Endothelial cell of umbilical vein (primary cell): ENCODE results near the gene GLUL. TPM values are rescaled to one million over a fixed set of nuclear protein-coding genes. Genes with fewer than 3 reads are reported as not detected.

Source experiments
- BruUV-seq: library from RNA; stranded (reverse); fragments of 400-500 nt; replicated peaks from 2 replicates; lab custom pipeline; 2021; lab: Mats Ljungman, UMichigan
- CTCF ChIA-PET: fragments of 300-600, 350-600 bp; sonication (Branson Sonifier 250); formaldehyde crosslinking; loops from one replicate; lab custom pipeline; 2021; ENCODE audit warnings: antibody characterized with exemption, inconsistent platforms; lab: Charles Lee
- POLR2A ChIA-PET: fragments of 300-600, 350-600 bp; sonication (Branson Sonifier 250); formaldehyde crosslinking; loops from one replicate; lab custom pipeline; 2021; ENCODE audit warnings: antibody characterized with exemption, inconsistent platforms; lab: Charles Lee
- DNase-seq: peaks from one replicate; pipeline ENCODE4 v3.0.0-alpha.2; 2011; ENCODE audit warnings: low read depth, low spot score
- FAIRE-seq: peaks from 2 replicates; lab custom pipeline; 2011; peaks lifted over from hg19 to GRCh38; lab: Jason Lieb, UNC
- H2AFZ ChIP-seq: 2 replicates; pipeline ENCODE4 v1.6.0; 2012; ENCODE audit warnings: low read depth, low read length, control low read depth, inconsistent platforms
- H3K27ac ChIP-seq: 2 replicates; pipeline ENCODE4 v1.5.1; 2011; ENCODE audit warnings: low read depth, mild to moderate bottlenecking, control low read depth, low read length, moderate library complexity; ENCODE audit not compliant: insufficient read depth
- H3K27me3 ChIP-seq, 2 experiments: 2 replicates each; pipeline versions ENCODE4 v1.6.0 to v1.6.1; 2011; ENCODE audit warnings: low read length in 2 of 2, mixed read lengths in 1 of 2; ENCODE audit not compliant: control insufficient read depth in 2 of 2, insufficient read depth in 2 of 2
- H3K36me3 ChIP-seq, 2 experiments: 2 replicates in 1 of 2; 3 replicates in 1 of 2; pipeline ENCODE4 v1.5.1; 2011; ENCODE audit warnings: low read length in 2 of 2, mild to moderate bottlenecking in 1 of 2, moderate library complexity in 1 of 2; ENCODE audit not compliant: control insufficient read depth in 2 of 2, insufficient read depth in 2 of 2; ENCODE audit errors: extremely low read depth in 1 of 2
- H3K4me1 ChIP-seq: 3 replicates; pipeline ENCODE4 v1.5.1; 2011; ENCODE audit warnings: mild to moderate bottlenecking, low read length; ENCODE audit not compliant: control insufficient read depth, insufficient read depth; ENCODE audit errors: extremely low read depth
- H3K4me2 ChIP-seq: 2 replicates; pipeline ENCODE4 v1.6.1; 2011; ENCODE audit warnings: low read length, control low read depth, mixed read lengths; ENCODE audit not compliant: insufficient read depth
- H3K4me3 ChIP-seq, 3 experiments: fragments of 200-600 bp in 1 of 3; sonication (generic), shearing (Covaris generic) in 1 of 3; replicated peaks in 1 of 3; 2 replicates each; pipeline ENCODE4 v1.5.1; 2011 to 2016; ENCODE audit warnings: control low read depth in 3 of 3, low read length in 3 of 3, mild to moderate bottlenecking in 2 of 3, inconsistent platforms in 1 of 3, low read depth in 1 of 3, moderate library complexity in 1 of 3; ENCODE audit not compliant: insufficient read depth in 1 of 3
- H3K79me2 ChIP-seq: 2 replicates; pipeline ENCODE4 v1.6.0; 2012; ENCODE audit warnings: low read length, inconsistent platforms; ENCODE audit not compliant: control insufficient read depth, insufficient read depth
- H3K9ac ChIP-seq: replicated peaks from 2 replicates; pipeline ENCODE3; 2011; ENCODE audit warnings: low read length, control low read depth; ENCODE audit not compliant: insufficient read depth; ENCODE audit errors: extremely low read depth
- H3K9me1 ChIP-seq: replicated peaks from 3 replicates; pipeline ENCODE4 v1.6.0; 2011; ENCODE audit warnings: mild to moderate bottlenecking, low read length; ENCODE audit not compliant: control insufficient read depth, insufficient read depth; ENCODE audit errors: extremely low read depth
- H3K9me3 ChIP-seq: replicated peaks from 2 replicates; pipeline ENCODE4 v1.5.1; 2012; ENCODE audit warnings: low read length, inconsistent platforms; ENCODE audit not compliant: control insufficient read depth, insufficient read depth
- H4K20me1 ChIP-seq: replicated peaks from 2 replicates; pipeline ENCODE3; 2011; ENCODE audit warnings: mild to moderate bottlenecking, low read length; ENCODE audit not compliant: control insufficient read depth, insufficient read depth; ENCODE audit errors: extremely low read depth
- CTCF ChIP-seq, 2 donors: IDR thresholded peaks; 1 replicate in 1 of 2; 2 replicates in 1 of 2; pipeline ENCODE4 v1.5.1; 2011; ENCODE audit warnings: low read length in 2 of 2, mild to moderate bottlenecking in 2 of 2, moderate library complexity in 2 of 2, control low read depth in 1 of 2, inconsistent platforms in 1 of 2, low read depth in 1 of 2; ENCODE audit not compliant: insufficient read depth in 1 of 2; ENCODE audit errors: extremely low read depth in 1 of 2
- EZH2 ChIP-seq: IDR thresholded peaks from 2 replicates; pipeline ENCODE4 v1.6.1; 2012; ENCODE audit warnings: borderline replicate concordance, low read depth, mild to moderate bottlenecking, moderate library complexity, low read length, inconsistent platforms; ENCODE audit not compliant: severe bottlenecking
- FOS ChIP-seq: IDR thresholded peaks from 2 replicates; pipeline ENCODE4 v1.6.1; 2011; ENCODE audit warnings: mild to moderate bottlenecking, low read length, moderate library complexity, borderline replicate concordance; ENCODE audit not compliant: insufficient read depth
- MYC ChIP-seq: IDR thresholded peaks from one replicate; pipeline ENCODE4 v1.6.1; 2011; ENCODE audit warnings: mild to moderate bottlenecking, low read depth, low read length
- POLR2A ChIP-seq: IDR thresholded peaks from 2 replicates; pipeline ENCODE4 v1.6.1; 2012; ENCODE audit warnings: low read depth, mild to moderate bottlenecking, control low read depth, low read length
- POLR2AphosphoS5 ChIP-seq: IDR thresholded peaks from 2 replicates; pipeline ENCODE4 v1.6.1; 2012; ENCODE audit warnings: low read depth, mild to moderate bottlenecking, control low read depth, low read length, moderate library complexity; ENCODE audit not compliant: insufficient read depth
- dilution Hi-C: fragments of 300-500 bp; cut with MboI; formaldehyde crosslinking; loops from one replicate; pipeline ENCODE4 v1.15.0; 2019; ENCODE audit warnings: low sequenced_read_pairs; ENCODE audit not compliant: extremely low pct_ligation_motif_present
- intact Hi-C: fragments of 100-400 bp; cut with micrococcal nuclease; formaldehyde crosslinking; loops from one replicate; pipeline ENCODE4 v1.10.0; 2022
- polyA plus RNA-seq, 4 experiments: library from polyadenylated mRNA; depleted of rRNA in 3 of 4; stranded (reverse) in 3 of 4; unstranded in 1 of 4; fragments of >200 nt; gene quantifications; 2 replicates each; pipeline versions ENCODE4 v1.2.1 to v1.2.3, GENCODE V29; 2011 to 2012; ENCODE audit warnings: missing spikeins in 1 of 4
- total RNA-seq: library from RNA; stranded (reverse); gene quantifications from 2 replicates; pipeline ENCODE4 v1.2.3, GENCODE V29; 2021

The GLUL gene
- total and polyA plus RNA-seq, 2 donors (not counting 3 experiments of a cell fraction or from before 2014, with no cell fraction given): 172 to 187 TPM

DNA sequence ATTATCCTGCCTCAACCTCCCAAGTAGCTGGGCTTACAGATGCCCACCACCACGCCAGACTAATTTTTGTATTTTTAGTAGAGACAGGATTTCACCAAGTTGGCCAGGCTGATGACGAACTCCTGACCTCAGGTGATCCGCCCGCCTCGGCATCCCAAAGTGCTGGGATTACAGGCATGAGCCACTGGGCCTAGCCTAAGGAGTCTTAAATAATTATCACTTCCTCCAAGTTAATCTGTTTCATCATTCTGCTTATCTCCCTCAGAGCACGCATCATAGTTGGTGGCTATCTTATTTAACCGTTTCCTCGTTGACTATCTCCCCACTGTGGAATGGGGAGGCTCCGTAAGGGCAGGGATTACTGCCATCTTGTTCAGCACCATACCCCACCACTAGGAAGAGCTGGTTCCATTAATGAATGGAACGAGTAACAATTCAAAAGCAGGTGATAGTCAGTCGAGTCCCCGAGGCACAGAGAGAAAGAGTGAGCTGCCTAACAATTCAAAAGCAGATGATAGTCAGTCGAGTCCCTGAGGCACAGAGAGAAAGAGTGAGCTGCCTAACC lies 52.7 kb downstream of the GLUL start:
- no peaks in the 10 kb centered on the region for H3K27me3 ChIP-seq
- H4K20me1 ChIP-seq: no peaks in the 10 kb centered on the region
- TF ChIP-seq CTCF (IDR thresholded peaks at IDR 0.05; ENCODE audit: extremely low read depth in 1 of 2, insufficient read depth in 1 of 2, low read depth in 1 of 2, low read length in 2 of 2) (no peak), EZH2 (no peak), POLR2A (no peak), POLR2AphosphoS5 (no peak), FOS (no peak), MYC (no peak)
- intact Hi-C loops: no loop called here
- FAIRE-seq: no peak
- H3K9ac ChIP-seq: no peak overlapping the region
- no peak overlapping the region for H3K27ac ChIP-seq
- no peaks in the 10 kb centered on the region for H3K36me3 ChIP-seq
- no peaks in the 10 kb centered on the region for H3K79me2 ChIP-seq
- no peaks in the 10 kb centered on the region for H3K9me1 ChIP-seq
- no peaks in the 10 kb centered on the region for H3K4me1 ChIP-seq
- no peak for DNase-seq
- no peak overlapping the region for H3K4me3 ChIP-seq
- ChIA-PET CTCF (interaction anchor here (1.0 kb wide), 1 partner anchor 155 kb away, joined by 3 read pairs; no protein-coding TSS in a partner anchor), POLR2A (no interaction called here)
- dilution Hi-C loops: no loop called here
- BruUV-seq: no TSS peak
- no peak overlapping the region for H2AFZ ChIP-seq
- H3K9me3 ChIP-seq: no peaks in the 10 kb centered on the region
- no peak overlapping the region for H3K4me2 ChIP-seq
